Measurements from ENCODE around the gene NR2E3. TPM values are rescaled to one million over a fixed set of nuclear protein-coding genes. Genes with fewer than 3 reads are reported as not detected.
"Not testable (repeated sequence)": the region's sequence is repeated elsewhere in the genome, so short reads cannot be mapped to it uniquely, and the experiment has no call there.

Gene NR2E3
- total and polyA plus RNA-seq, 7 donors = 0.14 to 5.4 (median 0.47) TPM; not detected in 4

DNA sequence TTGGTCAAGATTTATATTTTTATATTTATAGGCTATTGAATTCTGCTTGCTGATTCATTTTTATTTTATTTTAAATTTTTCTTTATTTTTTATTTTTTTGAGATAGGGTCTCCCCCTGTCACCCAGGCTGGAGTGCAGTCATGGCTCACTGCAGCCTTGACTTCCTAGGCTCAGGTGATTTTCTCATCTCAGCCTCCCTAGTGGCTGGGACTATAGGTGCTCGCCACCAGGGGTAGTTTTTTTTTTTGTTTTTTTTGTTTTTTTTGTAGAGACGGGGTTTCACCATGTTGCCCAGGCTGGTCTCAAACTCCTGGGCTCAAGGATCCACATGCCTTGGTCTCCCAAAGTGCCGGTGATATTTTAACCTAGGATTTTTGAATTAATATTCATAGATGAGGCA, 31.2 kb downstream of the NR2E3 start:
- Histone ChIP-seq H3K36me3 (peaks cover 5 to 70% (median 6%) of the 10 kb centered on the region in 4 donors), H3K27ac (no peak overlapping the region), H3K4me3 (no peak overlapping the region), H3K4me1 (no peaks in the 10 kb centered on the region), H3K9me3 (no peaks in the 10 kb centered on the region), H3K27me3 (no peaks in the 10 kb centered on the region)
- no peak for DNase-seq
- 93 to 98% methylated on average over 3 of the region's 3 CpGs for WGBS, 2 donors
- intact Hi-C loops (cut with DNase I) = no loop called here
- TF ChIP-seq EP300 (IDR thresholded peaks at IDR 0.05) (no peak), POLR2AphosphoS5 (IDR thresholded peaks at IDR 0.05) (no peak), POLR2A (IDR thresholded peaks at IDR 0.05) (no peak)
- TF ChIP-seq, protein P1, sequence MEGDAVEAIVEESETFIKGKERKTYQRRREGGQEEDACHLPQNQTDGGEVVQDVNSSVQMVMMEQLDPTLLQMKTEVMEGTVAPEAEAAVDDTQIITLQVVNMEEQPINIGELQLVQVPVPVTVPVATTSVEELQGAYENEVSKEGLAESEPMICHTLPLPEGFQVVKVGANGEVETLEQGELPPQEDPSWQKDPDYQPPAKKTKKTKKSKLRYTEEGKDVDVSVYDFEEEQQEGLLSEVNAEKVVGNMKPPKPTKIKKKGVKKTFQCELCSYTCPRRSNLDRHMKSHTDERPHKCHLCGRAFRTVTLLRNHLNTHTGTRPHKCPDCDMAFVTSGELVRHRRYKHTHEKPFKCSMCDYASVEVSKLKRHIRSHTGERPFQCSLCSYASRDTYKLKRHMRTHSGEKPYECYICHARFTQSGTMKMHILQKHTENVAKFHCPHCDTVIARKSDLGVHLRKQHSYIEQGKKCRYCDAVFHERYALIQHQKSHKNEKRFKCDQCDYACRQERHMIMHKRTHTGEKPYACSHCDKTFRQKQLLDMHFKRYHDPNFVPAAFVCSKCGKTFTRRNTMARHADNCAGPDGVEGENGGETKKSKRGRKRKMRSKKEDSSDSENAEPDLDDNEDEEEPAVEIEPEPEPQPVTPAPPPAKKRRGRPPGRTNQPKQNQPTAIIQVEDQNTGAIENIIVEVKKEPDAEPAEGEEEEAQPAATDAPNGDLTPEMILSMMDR (IDR thresholded peaks at IDR 0.05) = no peak

DNA sequence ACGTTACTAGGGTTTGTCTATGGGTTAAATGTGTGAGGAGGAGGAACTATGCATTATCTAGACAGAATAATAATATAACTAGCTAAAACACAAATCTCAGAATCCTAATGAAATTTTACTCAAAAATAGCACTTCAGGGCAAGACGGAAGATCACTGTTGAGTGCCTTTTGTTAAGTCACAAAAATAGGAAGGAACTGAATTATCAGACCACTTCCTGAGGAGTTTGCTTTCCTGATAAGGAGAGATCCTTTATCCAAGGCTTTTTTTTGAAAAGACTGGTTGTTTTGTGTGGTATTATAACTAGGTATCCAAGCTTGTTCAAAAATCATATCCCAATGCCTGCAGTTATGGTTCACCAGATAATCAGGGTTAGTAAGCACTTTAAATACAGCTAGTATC, 34.6 kb downstream of the NR2E3 start:
- no peak overlapping the region for H3K27ac ChIP-seq
- H3K4me3 ChIP-seq = no peak overlapping the region
- no peaks in the 10 kb centered on the region for H3K27me3 ChIP-seq
- 94 to 96% methylated on average over 2 of the region's 2 CpGs for WGBS, 2 donors
- no peaks in the 10 kb centered on the region for H3K9me3 ChIP-seq
- TF ChIP-seq POLR2A (IDR thresholded peaks at IDR 0.05) (no peak), POLR2AphosphoS5 (IDR thresholded peaks at IDR 0.05) (no peak), EP300 (IDR thresholded peaks at IDR 0.05) (no peak)
- TF ChIP-seq, protein P1 (IDR thresholded peaks at IDR 0.05) = no peak
- intact Hi-C loops (cut with DNase I) = no loop called here
- no peaks in the 10 kb centered on the region for H3K4me1 ChIP-seq
- peaks cover 9 to 96% (median 22%) of the 10 kb centered on the region in 4 donors for H3K36me3 ChIP-seq
- no peak for DNase-seq

DNA sequence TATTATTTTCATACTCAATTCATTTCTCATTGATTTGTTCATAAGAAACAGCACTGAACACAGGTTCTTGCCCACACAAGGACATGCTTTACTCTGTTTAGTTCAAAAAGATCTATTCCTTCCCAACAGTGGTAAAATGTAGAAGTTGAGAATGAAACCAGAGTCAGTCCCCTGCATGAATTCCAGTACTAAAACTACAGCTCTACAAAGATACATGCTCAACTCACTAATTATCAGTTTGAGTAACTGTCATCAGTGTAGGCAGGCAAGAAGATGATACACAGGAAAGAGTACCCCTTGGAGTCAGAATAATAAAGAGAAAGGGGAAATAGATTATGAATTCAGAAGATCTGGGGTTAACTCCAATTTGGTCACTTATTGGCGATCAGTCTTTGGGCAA, 43.2 kb downstream of the NR2E3 start:
- no peaks in the 10 kb centered on the region for H3K9me3 ChIP-seq
- intact Hi-C loops (cut with DNase I) = no loop called here
- H3K4me3 ChIP-seq = no peak overlapping the region
- DNase-seq = no peak
- no peaks in the 10 kb centered on the region for H3K4me1 ChIP-seq
- TF ChIP-seq, protein P1 (IDR thresholded peaks at IDR 0.05) = no peak
- TF ChIP-seq POLR2A (IDR thresholded peaks at IDR 0.05) (no peak), POLR2AphosphoS5 (IDR thresholded peaks at IDR 0.05) (no peak), EP300 (IDR thresholded peaks at IDR 0.05) (no peak)
- no peaks in the 10 kb centered on the region for H3K27me3 ChIP-seq
- 93 to 95% methylated on average over 1 of the region's 1 CpG for WGBS, 2 donors
- H3K27ac ChIP-seq = no peak overlapping the region
- peaks cover 4 to 80% (median 22%) of the 10 kb centered on the region in 4 donors for H3K36me3 ChIP-seq

DNA sequence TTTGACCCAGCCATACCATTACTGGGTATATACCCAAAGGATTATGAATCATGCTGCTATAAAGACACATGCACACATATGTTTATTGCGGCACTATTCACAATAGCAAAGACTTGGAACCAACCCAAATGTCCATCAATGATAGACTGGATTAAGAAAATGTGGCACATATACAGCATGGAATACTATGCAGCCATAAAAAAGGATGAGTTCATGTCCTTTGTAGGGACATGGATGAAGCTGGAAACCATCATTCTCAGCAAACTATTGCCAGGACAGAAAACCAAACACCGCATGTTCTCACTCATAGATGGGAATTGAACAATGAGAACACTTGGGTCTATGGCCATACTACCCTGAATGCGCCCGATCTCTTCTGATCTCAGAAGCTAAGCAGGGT, 47.9 kb downstream of the NR2E3 start:
- H3K27me3 ChIP-seq; H3K27ac ChIP-seq; H3K9me3 ChIP-seq; intact Hi-C loops (cut with DNase I); H3K4me1 ChIP-seq; H3K4me3 ChIP-seq; DNase-seq: not testable (repeated sequence)
- 94% methylated on average over 4 of the region's 4 CpGs for WGBS, 2 donors
- peaks cover 0 to 68% (median 9%) of the 10 kb centered on the region in 4 donors for H3K36me3 ChIP-seq

Small RNA genes within 50 kb of the gene (small RNA-seq; reads per million reads assigned to genes)
- gene RNA5SP399 = 0.11 to 0.36 (median 0.24) reads per million in 3 donors

All from sigmoid colon (tissue), 7 donors.